HepG2 (cell line): ENCODE data around the gene NXT1. TPM values are rescaled to one million over a fixed set of nuclear protein-coding genes. Genes with fewer than 3 reads are reported as not detected.

Source experiments
- HMGXB3 ChIP-seq: sonication (generic); formaldehyde crosslinking; IDR thresholded peaks from 2 replicates; pipeline ENCODE4 v1.4.0; 2020; ENCODE audit warnings: missing genetic modification reagents, borderline replicate concordance
- KAT8 ChIP-seq: IDR thresholded peaks from 2 replicates; pipeline ENCODE4 v1.6.1; 2016; ENCODE audit warnings: missing genetic modification reagents, missing compliant biosample characterization
- SIX1 ChIP-seq: sonication (generic); formaldehyde crosslinking; IDR thresholded peaks from 2 replicates; pipeline ENCODE4 v1.4.0; 2020; ENCODE audit warnings: missing genetic modification reagents, borderline replicate concordance
- U2AF1 ChIP-seq: fragments of 200-400 bp; formaldehyde crosslinking; optimal IDR thresholded peaks from 2 replicates; pipeline ENCODE3; 2017; ENCODE audit warnings: mild to moderate bottlenecking, low read depth, low read length
- ZNF282 ChIP-seq: fragments of 450-650 bp; IDR thresholded peaks from 2 replicates; pipeline ENCODE4 v1.6.1; 2018; ENCODE audit not compliant: partially characterized antibody
- polyA plus RNA-seq, 8 experiments: library from polyadenylated mRNA; depleted of rRNA in 3 of 8; stranded (reverse) in 7 of 8; unstranded in 1 of 8; fragments of >200 nt; fragmentation: Illumina TruSeq in 4 of 8; extraction: Trizol in 4 of 8; gene quantifications; 2 replicates each; pipeline versions ENCODE4 v1.2.1 to v1.2.3, GENCODE V29; 2011 to 2016; ENCODE audit warnings: low read depth in 4 of 8, missing spikeins in 1 of 8, mixed read lengths in 1 of 8; ENCODE audit not compliant: insufficient read depth in 1 of 8
- total RNA-seq, 5 experiments: library from RNA; depleted of rRNA; stranded (reverse); fragments of >200 nt; fragmentation: Illumina TruSeq; extraction: Trizol; gene quantifications; 2 replicates each; pipeline ENCODE4 v1.2.3, GENCODE V29; 2016; ENCODE audit warnings: low read depth in 1 of 5
- TF ChIP-seq, protein P1 (sequence below): sonication (generic); formaldehyde crosslinking; IDR thresholded peaks from 2 replicates; pipeline ENCODE4 v1.4.0; 2020; ENCODE audit warnings: missing genetic modification reagents

Gene NXT1
- total and polyA plus RNA-seq, 2 of the 13 experiments (the other 11 are each of a cell fraction or from before 2014, with no cell fraction given) = 35.6 to 65.9 TPM

- TF ChIP-seq, protein P1, sequence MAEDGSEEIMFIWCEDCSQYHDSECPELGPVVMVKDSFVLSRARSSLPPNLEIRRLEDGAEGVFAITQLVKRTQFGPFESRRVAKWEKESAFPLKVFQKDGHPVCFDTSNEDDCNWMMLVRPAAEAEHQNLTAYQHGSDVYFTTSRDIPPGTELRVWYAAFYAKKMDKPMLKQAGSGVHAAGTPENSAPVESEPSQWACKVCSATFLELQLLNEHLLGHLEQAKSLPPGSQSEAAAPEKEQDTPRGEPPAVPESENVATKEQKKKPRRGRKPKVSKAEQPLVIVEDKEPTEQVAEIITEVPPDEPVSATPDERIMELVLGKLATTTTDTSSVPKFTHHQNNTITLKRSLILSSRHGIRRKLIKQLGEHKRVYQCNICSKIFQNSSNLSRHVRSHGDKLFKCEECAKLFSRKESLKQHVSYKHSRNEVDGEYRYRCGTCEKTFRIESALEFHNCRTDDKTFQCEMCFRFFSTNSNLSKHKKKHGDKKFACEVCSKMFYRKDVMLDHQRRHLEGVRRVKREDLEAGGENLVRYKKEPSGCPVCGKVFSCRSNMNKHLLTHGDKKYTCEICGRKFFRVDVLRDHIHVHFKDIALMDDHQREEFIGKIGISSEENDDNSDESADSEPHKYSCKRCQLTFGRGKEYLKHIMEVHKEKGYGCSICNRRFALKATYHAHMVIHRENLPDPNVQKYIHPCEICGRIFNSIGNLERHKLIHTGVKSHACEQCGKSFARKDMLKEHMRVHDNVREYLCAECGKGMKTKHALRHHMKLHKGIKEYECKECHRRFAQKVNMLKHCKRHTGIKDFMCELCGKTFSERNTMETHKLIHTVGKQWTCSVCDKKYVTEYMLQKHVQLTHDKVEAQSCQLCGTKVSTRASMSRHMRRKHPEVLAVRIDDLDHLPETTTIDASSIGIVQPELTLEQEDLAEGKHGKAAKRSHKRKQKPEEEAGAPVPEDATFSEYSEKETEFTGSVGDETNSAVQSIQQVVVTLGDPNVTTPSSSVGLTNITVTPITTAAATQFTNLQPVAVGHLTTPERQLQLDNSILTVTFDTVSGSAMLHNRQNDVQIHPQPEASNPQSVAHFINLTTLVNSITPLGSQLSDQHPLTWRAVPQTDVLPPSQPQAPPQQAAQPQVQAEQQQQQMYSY (CRISPR knock-in tag) = no peak
- no peak for TF ChIP-seq ZNF282
- TF ChIP-seq SIX1 (CRISPR knock-in tag) = no peak
- TF ChIP-seq KAT8 = no peak
- no peak for TF ChIP-seq HMGXB3 (CRISPR knock-in tag)
- no peak for TF ChIP-seq U2AF1
Measured at GRCh38 chr20:23341073-23341472, 9.5 kb upstream of the NXT1 start (continued).
